H9 (cell line): ENCODE data around the gene ETV7. TPM values are rescaled to one million over a fixed set of nuclear protein-coding genes. Genes with fewer than 3 reads are reported as not detected.
A peak's percentile ranks its signal among the peaks of the same experiment; 100 is the strongest.

ENCODE experiments used
- DNase-seq: peaks from one replicate; pipeline ENCODE4 v3.0.0-alpha.2; 2017
- H2AFZ ChIP-seq: one replicate; pipeline ENCODE4 v1.6.1; 2013; ENCODE audit warnings: mild to moderate bottlenecking, low read length, control low read depth, moderate library complexity
- H2AK5ac ChIP-seq: 2 replicates; pipeline ENCODE4 v1.6.1; 2013; ENCODE audit warnings: low read length, control low read depth, mixed read lengths; ENCODE audit not compliant: insufficient read length
- H2BK120ac ChIP-seq: one replicate; pipeline ENCODE4 v1.6.1; 2013; ENCODE audit warnings: low read depth, mild to moderate bottlenecking, low read length, control low read depth, inconsistent platforms; ENCODE audit not compliant: poor library complexity, severe bottlenecking
- H2BK12ac ChIP-seq: 2 replicates; pipeline ENCODE4 v1.6.1; 2013; ENCODE audit warnings: low read length, control low read depth, mixed read lengths, low read depth; ENCODE audit not compliant: insufficient read length
- H2BK15ac ChIP-seq: 2 replicates; pipeline ENCODE4 v1.6.1; 2013; ENCODE audit warnings: low read depth, low read length, control low read depth
- H2BK20ac ChIP-seq: one replicate; pipeline ENCODE4 v1.6.1; 2013; ENCODE audit warnings: low read depth, mild to moderate bottlenecking, low read length, control low read depth, inconsistent platforms; ENCODE audit not compliant: poor library complexity, severe bottlenecking
- H2BK5ac ChIP-seq: 2 replicates; pipeline ENCODE4 v1.6.1; 2013; ENCODE audit warnings: low read length, control low read depth, mixed read lengths; ENCODE audit not compliant: insufficient read length
- H3K14ac ChIP-seq: 2 replicates; pipeline ENCODE4 v1.6.1; 2013; ENCODE audit warnings: low read length, control low read depth; ENCODE audit not compliant: insufficient read depth
- H3K18ac ChIP-seq: 2 replicates; pipeline ENCODE4 v1.6.1; 2013; ENCODE audit warnings: low read depth, mild to moderate bottlenecking, mixed read lengths, low read length, control low read depth; ENCODE audit not compliant: insufficient read length
- H3K23ac ChIP-seq: 2 replicates; pipeline ENCODE4 v1.6.1; 2013; ENCODE audit warnings: low read length, control low read depth, mixed read lengths, low read depth; ENCODE audit not compliant: insufficient read length
- H3K23me2 ChIP-seq: 2 replicates; pipeline ENCODE4 v1.6.1; 2013; ENCODE audit warnings: low read depth, mild to moderate bottlenecking, mixed read lengths, low read length, control low read depth; ENCODE audit not compliant: insufficient read length, poor library complexity, severe bottlenecking
- H3K27ac ChIP-seq: 2 replicates; pipeline ENCODE4 v1.5.1; 2013; ENCODE audit warnings: low read length, control low read depth, mixed read lengths, low read depth; ENCODE audit not compliant: insufficient read length
- H3K27me3 ChIP-seq: 2 replicates; pipeline ENCODE4 v1.6.1; 2013; ENCODE audit warnings: low read length, control low read depth, inconsistent platforms; ENCODE audit not compliant: insufficient read depth
- H3K4ac ChIP-seq: 2 replicates; pipeline ENCODE4 v1.6.1; 2013; ENCODE audit warnings: low read depth, mild to moderate bottlenecking, control low read depth, inconsistent platforms, low read length, moderate library complexity
- H3K4me1 ChIP-seq: 2 replicates; pipeline ENCODE4 v1.6.1; 2013; ENCODE audit warnings: low read length, control low read depth, inconsistent platforms; ENCODE audit not compliant: insufficient read depth
- H3K4me2 ChIP-seq: 2 replicates; pipeline ENCODE4 v1.6.1; 2013; ENCODE audit warnings: low read length, control low read depth, mixed read lengths; ENCODE audit not compliant: insufficient read length, insufficient read depth
- H3K56ac ChIP-seq: 2 replicates; pipeline ENCODE4 v1.6.1; 2013; ENCODE audit warnings: low read depth, mild to moderate bottlenecking, mixed read lengths, low read length, control low read depth; ENCODE audit not compliant: insufficient read length
- H3K79me1 ChIP-seq: 2 replicates; pipeline ENCODE4 v1.6.1; 2013; ENCODE audit warnings: low read depth, mild to moderate bottlenecking, moderate library complexity, low read length, control low read depth, inconsistent platforms; ENCODE audit not compliant: insufficient read depth, poor library complexity, severe bottlenecking
- H3K79me2 ChIP-seq: 2 replicates; pipeline ENCODE4 v1.6.1; 2013; ENCODE audit warnings: low read length, control low read depth, inconsistent platforms; ENCODE audit not compliant: insufficient read depth
- H3K9ac ChIP-seq: 2 replicates; pipeline ENCODE4 v1.6.1; 2013; ENCODE audit warnings: low read length, control low read depth, mixed read lengths; ENCODE audit not compliant: insufficient read length; ENCODE audit errors: extremely low read depth
- H3K9me3 ChIP-seq: one replicate; pipeline ENCODE4 v1.6.1; 2013; ENCODE audit warnings: low read depth, low read length, inconsistent platforms; ENCODE audit not compliant: control insufficient read depth
- H3T11ph ChIP-seq: one replicate; pipeline ENCODE4 v1.6.1; 2013; ENCODE audit warnings: mild to moderate bottlenecking, low read length, control low read depth, inconsistent platforms
- H4K20me1 ChIP-seq: one replicate; pipeline ENCODE4 v1.6.1; 2013; ENCODE audit not compliant: control insufficient read depth, insufficient read length, insufficient read depth
- H4K5ac ChIP-seq: 2 replicates; pipeline ENCODE4 v1.6.1; 2013; ENCODE audit warnings: low read depth, mild to moderate bottlenecking, mixed read lengths, low read length, control low read depth; ENCODE audit not compliant: insufficient read length
- H4K8ac ChIP-seq: replicated peaks from 2 replicates; pipeline ENCODE4 v1.6.1; 2013; ENCODE audit warnings: low read length, control low read depth, mixed read lengths, low read depth; ENCODE audit not compliant: insufficient read length
- H4K91ac ChIP-seq: 2 replicates; pipeline ENCODE4 v1.6.1; 2013; ENCODE audit warnings: low read depth, mild to moderate bottlenecking, moderate library complexity, mixed read lengths, low read length, control low read depth; ENCODE audit not compliant: insufficient read length
- H3K27ac Mint-ChIP-seq, 3 experiments: 2 replicates in 2 of 3; 3 replicates in 1 of 3; pipeline ENCODE4 v1.8.0; 2020 to 2021; ENCODE audit warnings: mixed read lengths in 3 of 3, mild to moderate bottlenecking in 1 of 3, moderate library complexity in 1 of 3
- H3K27me3 Mint-ChIP-seq: 2 replicates; pipeline ENCODE4 v1.8.0; 2021; ENCODE audit warnings: low read depth, mild to moderate bottlenecking, moderate library complexity, mixed read lengths
- H3K36me3 Mint-ChIP-seq, 3 experiments: 2 replicates in 2 of 3; 3 replicates in 1 of 3; pipeline ENCODE4 v1.8.0; 2020 to 2021; ENCODE audit warnings: low read depth in 3 of 3, mixed read lengths in 3 of 3; ENCODE audit not compliant: insufficient read depth in 1 of 3
- H3K4me1 Mint-ChIP-seq, 2 experiments: 2 replicates each; pipeline ENCODE4 v1.8.0; 2020; ENCODE audit warnings: mixed read lengths in 2 of 2
- H3K4me3 Mint-ChIP-seq, 2 experiments: 2 replicates in 1 of 2; 3 replicates in 1 of 2; pipeline ENCODE4 v1.8.0; 2020 to 2021; ENCODE audit warnings: mild to moderate bottlenecking in 2 of 2, mixed read lengths in 2 of 2, moderate library complexity in 1 of 2
- H3K9me3 Mint-ChIP-seq, 2 experiments: 2 replicates in 1 of 2; 3 replicates in 1 of 2; pipeline ENCODE4 v1.8.0; 2020; ENCODE audit warnings: mild to moderate bottlenecking in 2 of 2, mixed read lengths in 2 of 2, moderate library complexity in 1 of 2
- CTCF ChIP-seq: fragments of 200-600 bp; sonication (generic); conservative IDR thresholded peaks from 3 replicates; pipeline ENCODE4 v1.8.0; 2021; ENCODE audit warnings: antibody characterized with exemption, mild to moderate bottlenecking
- WGBS: extraction: QIAGEN DNeasy Blood & Tissue Kit; methylation state at CpG from one replicate; pipeline ENCODE4 v1.1.7; 2013; ENCODE audit warnings: missing lambda C conversion rate, low lambda C conversion rate, mixed read lengths; ENCODE audit not compliant: insufficient read length; ENCODE audit errors: extremely low coverage; 5-methylcytosine and 5-hydroxymethylcytosine counted together
- total RNA-seq: library from RNA; stranded (reverse); gene quantifications from 2 replicates; pipeline ENCODE4 v1.2.1, GENCODE V29; 2021

ETV7 gene
- total RNA-seq, 1 experiment from 2014 or later, result 0.92 TPM

DNA sequence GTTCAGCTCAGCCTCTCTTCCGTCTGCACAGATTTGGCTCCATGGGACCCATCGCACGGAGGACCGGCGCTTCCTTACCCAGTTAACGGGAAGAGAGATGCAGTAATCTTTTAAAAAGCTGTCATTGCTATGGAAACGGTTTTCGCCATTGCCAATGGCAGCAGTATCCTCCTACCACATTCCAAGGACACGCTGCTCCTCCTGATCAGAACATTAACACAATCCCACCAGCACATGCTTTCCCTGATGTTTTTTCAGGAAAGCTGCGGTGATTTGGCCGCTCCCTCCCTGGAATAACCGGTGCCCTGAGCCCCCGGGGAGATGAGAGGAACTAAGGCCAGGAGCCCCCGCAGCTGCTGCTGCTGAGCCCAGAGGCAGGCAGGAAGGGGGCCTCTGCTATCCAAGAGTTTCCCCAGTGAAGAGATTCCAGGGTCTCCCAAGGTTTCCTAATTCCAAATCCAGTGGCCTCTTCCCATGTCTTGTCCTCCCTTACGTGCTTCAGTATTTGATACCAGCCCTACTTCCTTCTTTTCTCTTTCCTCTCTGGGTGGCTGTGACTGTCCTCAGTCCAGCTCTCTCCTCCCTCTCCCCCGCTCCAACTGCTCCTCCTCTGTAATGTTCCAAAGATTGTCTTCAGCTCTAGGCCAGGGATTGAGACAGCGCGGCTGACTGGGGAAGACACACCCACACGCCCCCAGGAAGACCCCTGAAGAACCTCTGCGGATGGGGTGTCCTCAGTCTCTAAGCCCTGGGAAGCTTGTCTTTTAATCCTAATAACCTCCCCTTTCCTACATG is 53.3 kb downstream of the ETV7 start:
- H3K79me1 ChIP-seq, result no peaks in the 10 kb centered on the region
- H3K4me3 Mint-ChIP-seq, result peak overlapping the region in 1 of 2 experiments; percentile 23; a peak in 1 of 5 replicates
- no peak overlapping the region for H2BK5ac ChIP-seq
- no peaks in the 10 kb centered on the region for H3K23me2 ChIP-seq
- no peaks in the 10 kb centered on the region for H3K27me3 ChIP-seq
- H2BK15ac ChIP-seq, result no peak overlapping the region
- H3K9me3 ChIP-seq, result no peaks in the 10 kb centered on the region
- H2AFZ ChIP-seq, result no peak overlapping the region
- no peak overlapping the region for H4K91ac ChIP-seq
- no peak overlapping the region for H4K8ac ChIP-seq
- no peak overlapping the region for H2BK20ac ChIP-seq
- H3T11ph ChIP-seq, result no peak overlapping the region
- H2BK12ac ChIP-seq, result no peak overlapping the region
- H3K14ac ChIP-seq, result 0 out of 2 replicates have a peak overlapping the region, but pooled peaks have one; percentile 10
- no CpG with 5 or more reads among the region's 20 CpGs for WGBS
- H3K79me2 ChIP-seq, result no peaks in the 10 kb centered on the region
- H3K9me3 Mint-ChIP-seq, result no peaks in the 10 kb centered on the region
- no peak overlapping the region for H2BK120ac ChIP-seq
- no peaks in the 10 kb centered on the region for H4K20me1 ChIP-seq
- no peak for DNase-seq
- peaks cover 7 to 21% of the 10 kb centered on the region in 2 experiments for H3K4me1 Mint-ChIP-seq
- H3K4me2 ChIP-seq, result no peak overlapping the region
- no peak overlapping the region for H3K56ac ChIP-seq
- no peak overlapping the region for H2AK5ac ChIP-seq
- no peak for TF ChIP-seq CTCF
- H3K4ac ChIP-seq, result no peak overlapping the region
- no peaks in the 10 kb centered on the region for H3K36me3 Mint-ChIP-seq
- no peak overlapping the region for H3K9ac ChIP-seq
- peaks cover 27% of the 10 kb centered on the region for H3K27me3 Mint-ChIP-seq
- H3K18ac ChIP-seq, result no peak overlapping the region
- peak overlapping the region in 1 of 3 experiments; percentile 3; a peak in 1 of 7 replicates for H3K27ac Mint-ChIP-seq
- H3K23ac ChIP-seq, result no peak overlapping the region
- H4K5ac ChIP-seq, result no peak overlapping the region
- no peak overlapping the region for H3K27ac ChIP-seq
- H3K4me1 ChIP-seq, result no peaks in the 10 kb centered on the region
